ENCODE data around the gene IRAK1BP1. TPM values are rescaled to one million over a fixed set of nuclear protein-coding genes. Genes with fewer than 3 reads are reported as not detected.

The IRAK1BP1 gene
- polyA plus RNA-seq, 2 of the 4 experiments (the other 2 are of a cell fraction): 0.92 to 2.6 TPM

DNA sequence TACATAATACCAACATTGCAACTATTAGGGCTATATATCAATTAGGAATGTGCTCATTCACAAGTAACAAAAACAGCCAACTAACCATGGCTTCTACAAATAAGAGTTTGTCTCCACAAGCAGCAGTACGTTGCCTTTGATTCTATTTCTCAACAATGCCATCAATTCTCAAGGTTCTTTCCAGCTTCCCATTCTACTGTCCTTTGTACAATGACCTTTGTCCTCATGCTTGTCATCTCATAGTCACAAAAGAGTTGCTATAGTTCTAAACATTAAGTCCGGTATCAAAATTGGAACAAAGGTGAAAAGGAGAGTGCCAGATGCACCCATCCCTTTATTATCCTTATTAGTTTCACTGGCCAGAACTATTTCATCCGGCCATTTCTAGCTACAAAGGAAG is 30.8 kb upstream of the IRAK1BP1 start:
- WGBS (ENCODE audit: missing lambda C conversion rate): 33% methylated on average over 3 of the region's 3 CpGs
- Histone ChIP-seq H3K4me1 (no peaks in the 10 kb centered on the region), H3K4me2 (no peak overlapping the region), H3K9me3 (no peaks in the 10 kb centered on the region), H3K27ac (no peak overlapping the region), H3K4me3 (no peak overlapping the region)
- no peak for DNase-seq (ENCODE audit: low read depth in 1 of 2, low spot score in 1 of 2)
- FAIRE-seq: no peak
- ChIA-PET CTCF (interaction anchor here (1.6 to 1.8 kb wide), 2 partner anchors 10 to 1370 kb away, joined by 4 to 5 read pairs; no protein-coding TSS in a partner anchor), POLR2A (no interaction called here)
- TF ChIP-seq RAD21 (conservative IDR thresholded peaks at IDR 0.05 in 1 of 2, IDR thresholded peaks at IDR 0.05 in 1 of 2) (no peak), TP53 (CRISPR knock-in tag; IDR thresholded peaks at IDR 0.05) (no peak), EHMT2 (IDR thresholded peaks at IDR 0.05; ENCODE audit: low read depth) (no peak), JUNB (IDR thresholded peaks at IDR 0.05) (no peak), SREBF2 (IDR thresholded peaks at IDR 0.05) (no peak), POLR2A (IDR thresholded peaks at IDR 0.05; ENCODE audit: low read length) (no peak), HOXB13 (CRISPR knock-in tag; IDR thresholded peaks at IDR 0.05; ENCODE audit: low read depth) (no peak)
- TF ChIP-seq, protein P1, sequence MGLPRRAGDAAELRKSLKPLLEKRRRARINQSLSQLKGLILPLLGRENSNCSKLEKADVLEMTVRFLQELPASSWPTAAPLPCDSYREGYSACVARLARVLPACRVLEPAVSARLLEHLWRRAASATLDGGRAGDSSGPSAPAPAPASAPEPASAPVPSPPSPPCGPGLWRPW (IDR thresholded peaks at IDR 0.05): no peak
- no peak for ATAC-seq

DNA sequence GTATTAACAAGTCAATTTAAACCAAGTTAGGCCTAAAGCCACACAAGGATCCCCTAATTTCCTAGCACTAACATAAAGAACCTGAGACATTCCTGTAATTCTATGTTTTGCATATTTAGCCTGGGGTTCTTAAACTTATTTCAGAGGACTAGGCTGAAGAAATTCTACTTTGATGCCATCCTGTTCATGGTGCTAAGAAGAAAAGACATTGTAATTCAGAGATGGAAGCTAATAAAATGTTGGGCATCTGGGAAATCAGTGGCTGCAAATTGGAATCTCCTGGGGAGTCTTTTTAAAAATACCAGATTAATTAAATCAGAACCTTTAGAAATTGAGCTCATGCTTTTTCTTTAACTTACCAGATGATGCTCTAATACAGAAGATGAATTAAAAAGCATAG is 26.2 kb upstream of the IRAK1BP1 start:
- TF ChIP-seq ZNF302 (CRISPR knock-in tag; IDR thresholded peaks at IDR 0.05): no peak
- TF ChIP-seq, protein P2, sequence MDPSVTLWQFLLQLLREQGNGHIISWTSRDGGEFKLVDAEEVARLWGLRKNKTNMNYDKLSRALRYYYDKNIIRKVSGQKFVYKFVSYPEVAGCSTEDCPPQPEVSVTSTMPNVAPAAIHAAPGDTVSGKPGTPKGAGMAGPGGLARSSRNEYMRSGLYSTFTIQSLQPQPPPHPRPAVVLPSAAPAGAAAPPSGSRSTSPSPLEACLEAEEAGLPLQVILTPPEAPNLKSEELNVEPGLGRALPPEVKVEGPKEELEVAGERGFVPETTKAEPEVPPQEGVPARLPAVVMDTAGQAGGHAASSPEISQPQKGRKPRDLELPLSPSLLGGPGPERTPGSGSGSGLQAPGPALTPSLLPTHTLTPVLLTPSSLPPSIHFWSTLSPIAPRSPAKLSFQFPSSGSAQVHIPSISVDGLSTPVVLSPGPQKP (IDR thresholded peaks at IDR 0.05; ENCODE audit: low read depth, low read length): no peak
- no peak for TF ChIP-seq KDM1A (IDR thresholded peaks at IDR 0.05; ENCODE audit: low read depth)
- TF ChIP-seq, protein P3, sequence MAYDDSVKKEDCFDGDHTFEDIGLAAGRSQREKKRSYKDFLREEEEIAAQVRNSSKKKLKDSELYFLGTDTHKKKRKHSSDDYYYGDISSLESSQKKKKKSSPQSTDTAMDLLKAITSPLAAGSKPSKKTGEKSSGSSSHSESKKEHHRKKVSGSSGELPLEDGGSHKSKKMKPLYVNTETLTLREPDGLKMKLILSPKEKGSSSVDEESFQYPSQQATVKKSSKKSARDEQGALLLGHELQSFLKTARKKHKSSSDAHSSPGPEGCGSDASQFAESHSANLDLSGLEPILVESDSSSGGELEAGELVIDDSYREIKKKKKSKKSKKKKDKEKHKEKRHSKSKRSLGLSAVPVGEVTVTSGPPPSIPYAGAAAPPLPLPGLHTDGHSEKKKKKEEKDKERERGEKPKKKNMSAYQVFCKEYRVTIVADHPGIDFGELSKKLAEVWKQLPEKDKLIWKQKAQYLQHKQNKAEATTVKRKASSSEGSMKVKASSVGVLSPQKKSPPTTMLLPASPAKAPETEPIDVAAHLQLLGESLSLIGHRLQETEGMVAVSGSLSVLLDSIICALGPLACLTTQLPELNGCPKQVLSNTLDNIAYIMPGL (CRISPR knock-in tag; IDR thresholded peaks at IDR 0.05; ENCODE audit: borderline replicate concordance): no peak
- TF ChIP-seq EP300 (IDR thresholded peaks at IDR 0.05): no peak
- TF ChIP-seq RCOR1 (IDR thresholded peaks at IDR 0.05; ENCODE audit: low read depth, low read length): no peak
- TF ChIP-seq HOXB13 (CRISPR knock-in tag; IDR thresholded peaks at IDR 0.05; ENCODE audit: low read depth): no peak
- no peak for TF ChIP-seq EHF (CRISPR knock-in tag; IDR thresholded peaks at IDR 0.05)
- TF ChIP-seq SREBF2 (IDR thresholded peaks at IDR 0.05): no peak
- no peak for TF ChIP-seq TFCP2L1 (CRISPR knock-in tag; IDR thresholded peaks at IDR 0.05)
- TF ChIP-seq CEBPB (IDR thresholded peaks at IDR 0.05): no peak
- no peak for TF ChIP-seq NPAS2 (CRISPR knock-in tag; IDR thresholded peaks at IDR 0.05; ENCODE audit: borderline replicate concordance)
- TF ChIP-seq HOXB5 (CRISPR knock-in tag; IDR thresholded peaks at IDR 0.05): no peak
- no peak for TF ChIP-seq CTCF (IDR thresholded peaks at IDR 0.05)
- ATAC-seq (no peak), FAIRE-seq (no peak), DNase-seq (ENCODE audit: low read depth in 1 of 2, low spot score in 1 of 2) (no peak)
- CTCF ChIA-PET: no interaction called here
- H3K4me3 ChIP-seq: no peak overlapping the region
- no peak overlapping the region for H3K4me2 ChIP-seq
- no peak overlapping the region for H3K27ac ChIP-seq
- H3K4me1 ChIP-seq: no peaks in the 10 kb centered on the region
- no peaks in the 10 kb centered on the region for H3K9me3 ChIP-seq
- POLR2A ChIA-PET: no interaction called here

- no peaks in the 10 kb centered on the region for H3K9me3 ChIP-seq
- ChIA-PET CTCF (no interaction called here), POLR2A (no interaction called here)
- H3K4me2 ChIP-seq: no peak overlapping the region
- ATAC-seq (no peak), DNase-seq (ENCODE audit: low read depth in 1 of 2, low spot score in 1 of 2) (no peak), FAIRE-seq (no peak)
- no peaks in the 10 kb centered on the region for H3K4me1 ChIP-seq
- H3K4me3 ChIP-seq: no peak overlapping the region
- no peak overlapping the region for H3K27ac ChIP-seq
- TF ChIP-seq FOSB (CRISPR knock-in tag; IDR thresholded peaks at IDR 0.05) (no peak), CBX2 (IDR thresholded peaks at IDR 0.05; ENCODE audit: borderline replicate concordance, low read depth) (no peak), HOXB13 (CRISPR knock-in tag; IDR thresholded peaks at IDR 0.05; ENCODE audit: low read depth) (no peak), ZNF302 (CRISPR knock-in tag; IDR thresholded peaks at IDR 0.05) (no peak), ZFP36 (IDR thresholded peaks at IDR 0.05; ENCODE audit: borderline replicate concordance, partially characterized antibody) (no peak), EHF (CRISPR knock-in tag; IDR thresholded peaks at IDR 0.05) (no peak), TP53 (CRISPR knock-in tag; IDR thresholded peaks at IDR 0.05) (no peak), RNF2 (IDR thresholded peaks at IDR 0.05; ENCODE audit: borderline replicate concordance, low read depth) (no peak), FOSL2 (IDR thresholded peaks at IDR 0.05) (no peak), FOSL2 (CRISPR knock-in tag; IDR thresholded peaks at IDR 0.05) (no peak), RAD21 (conservative IDR thresholded peaks at IDR 0.05 in 1 of 2, IDR thresholded peaks at IDR 0.05 in 1 of 2) (no peak), E2F6 (IDR thresholded peaks at IDR 0.05; ENCODE audit: borderline replicate concordance, low read depth) (no peak)
- TF ChIP-seq, protein P4, sequence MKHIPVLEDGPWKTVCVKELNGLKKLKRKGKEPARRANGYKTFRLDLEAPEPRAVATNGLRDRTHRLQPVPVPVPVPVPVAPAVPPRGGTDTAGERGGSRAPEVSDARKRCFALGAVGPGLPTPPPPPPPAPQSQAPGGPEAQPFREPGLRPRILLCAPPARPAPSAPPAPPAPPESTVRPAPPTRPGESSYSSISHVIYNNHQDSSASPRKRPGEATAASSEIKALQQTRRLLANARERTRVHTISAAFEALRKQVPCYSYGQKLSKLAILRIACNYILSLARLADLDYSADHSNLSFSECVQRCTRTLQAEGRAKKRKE (CRISPR knock-in tag; IDR thresholded peaks at IDR 0.05; ENCODE audit: low read depth): no peak
- TF ChIP-seq, protein P5, sequence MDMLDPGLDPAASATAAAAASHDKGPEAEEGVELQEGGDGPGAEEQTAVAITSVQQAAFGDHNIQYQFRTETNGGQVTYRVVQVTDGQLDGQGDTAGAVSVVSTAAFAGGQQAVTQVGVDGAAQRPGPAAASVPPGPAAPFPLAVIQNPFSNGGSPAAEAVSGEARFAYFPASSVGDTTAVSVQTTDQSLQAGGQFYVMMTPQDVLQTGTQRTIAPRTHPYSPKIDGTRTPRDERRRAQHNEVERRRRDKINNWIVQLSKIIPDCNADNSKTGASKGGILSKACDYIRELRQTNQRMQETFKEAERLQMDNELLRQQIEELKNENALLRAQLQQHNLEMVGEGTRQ (IDR thresholded peaks at IDR 0.05): no peak
Measured at GRCh38 chr6:78842953-78843352, 24.4 kb upstream of the IRAK1BP1 start.
